Heart right ventricle (tissue), 16 donors: ENCODE data around the gene IFT172. TPM values are rescaled to one million over a fixed set of nuclear protein-coding genes. Genes with fewer than 3 reads are reported as not detected.
A peak's percentile ranks its signal among the peaks of the same experiment; 100 is the strongest.
"Not testable (repeated sequence)": the region's sequence is repeated elsewhere in the genome, so short reads cannot be mapped to it uniquely, and the experiment has no call there.

Experiments
- ATAC-seq, 8 donors: fragments of 200-7000 bp; cut with Tn5 transposase; one replicate each; pipeline ENCODE4 v1.9.1; 2020; ENCODE audit warnings: mild to moderate bottlenecking in 8 of 8, moderate library complexity in 8 of 8, moderate number of reproducible peaks in 1 of 8
- DNase-seq, 2 donors: peaks; one replicate each; pipeline ENCODE4 v3.0.0-alpha.2; 2020
- H3K27ac ChIP-seq, 10 donors: fragments of 200-600 bp; sonication (generic) in 2 of 10; one replicate each; pipeline versions ENCODE4 v1.5.0 to v1.8.0; 2020 to 2022; ENCODE audit warnings: mild to moderate bottlenecking in 3 of 10
- H3K27me3 ChIP-seq, 7 donors: fragments of 200-600 bp; one replicate each; pipeline ENCODE4 v1.8.0; 2021 to 2022; ENCODE audit warnings: mild to moderate bottlenecking in 2 of 7
- H3K36me3 ChIP-seq, 9 donors: fragments of 200-600 bp; sonication (generic) in 1 of 9; one replicate each; pipeline versions ENCODE4 v1.5.0 to v1.8.0; 2020 to 2022; ENCODE audit warnings: mild to moderate bottlenecking in 2 of 9
- H3K4me1 ChIP-seq, 9 donors: fragments of 200-600 bp; sonication (generic) in 1 of 9; one replicate each; pipeline versions ENCODE4 v1.5.0 to v1.8.0; 2020 to 2022; ENCODE audit warnings: mild to moderate bottlenecking in 4 of 9
- H3K4me3 ChIP-seq, 10 donors: fragments of 200-600 bp; sonication (generic) in 2 of 10; one replicate each; pipeline versions ENCODE4 v1.5.0 to v1.8.0; 2020 to 2022; ENCODE audit warnings: mild to moderate bottlenecking in 7 of 10, moderate library complexity in 2 of 10
- H3K9me3 ChIP-seq, 11 donors: fragments of 200-600 bp in 10 of 11; sonication (generic) in 2 of 11; one replicate each; pipeline versions ENCODE4 v1.5.0 to v1.8.0; 2013 to 2022; ENCODE audit warnings: mild to moderate bottlenecking in 2 of 11, control low read depth in 1 of 11, moderate library complexity in 1 of 11
- WGBS, 2 donors: extraction: QIAGEN DNeasy Blood & Tissue Kit; methylation state at CpG; one replicate each; pipeline ENCODE4 v1.1.7; 2013; ENCODE audit warnings: inconsistent platforms in 1 of 2; 5-methylcytosine and 5-hydroxymethylcytosine counted together
- intact Hi-C, 10 donors: fragments of 100-400 bp; cut with DNase I; formaldehyde crosslinking; loops; one replicate each; pipeline versions ENCODE4 v1.11.1 to v1.14.2; 2022
- polyA plus RNA-seq, 2 donors: library from polyadenylated mRNA; stranded (reverse); fragments of 200-250 nt; gene quantifications; one replicate each; pipeline ENCODE4 v1.2.3, GENCODE V29; 2013
- total RNA-seq, 10 donors: library from RNA; stranded (reverse); fragmentation: NEBNext Ultra II Directional in 3 of 10; extraction: Animal tissue kit (Norgen Biotek cat#: 25700) in 3 of 10; gene quantifications; one replicate each; pipeline versions ENCODE4 v1.2.1 to v1.2.4, GENCODE V29; 2021 to 2023
- TF ChIP-seq, protein P1 (sequence below), 9 donors: fragments of 200-600 bp; sonication (generic) in 2 of 9; IDR thresholded peaks; one replicate each; pipeline versions ENCODE4 v1.5.0 to v1.8.0; 2021 to 2022; ENCODE audit warnings: antibody characterized with exemption in 9 of 9, mild to moderate bottlenecking in 5 of 9, moderate library complexity in 1 of 9
- donor health status: Arrhythmogenic right ventricular cardiomyopathy.
- donor health status: ischemic (EF 13 %, LVEDD 7.1; RV severe dilation, severe dysfunction).
- donor health status: healthy with polysubstance abuse.
- donor health status: DM: no; HTN: yes; CAD: no.
- donor health status: DM: no; HTN: no; CAD: no.
- donor health status: ischemic (EF 25% LVEDD 6.9; RV normal size, moderate dysfunction).
- donor health status: ischemic (EF 25% LVEDD 5.7; RV mildly dilated, moderate dysfunction).
- donor health status: healthy.
- donor health status: DM: yes; HTN: yes; CAD: no.
- donor health status: Ischemic cardiomyopathy.
- donor health status: ischemic (EF 35%, LVEDD 5.7; RV mildly dilated, moderate dysfunction).
- donor health status: nonischemic (EF 11% LVEDD 7.7; RV severe dilation, severe dysfunction).
- donor health status: DM: yes; HTN: yes; CAD: no.
- donor health status: PGD.
- donor health status: ischemic (EF 29% LVEDD 5.4; RV normal size, mild dysfunction).
- donor health status: nonischemic (EF 23%, LVEDD 6.1; RV moderate dilation, normal function).

The IFT172 gene
- total and polyA plus RNA-seq, 12 donors, result 11.1 to 65.7 (median 16.1) TPM

DNA sequence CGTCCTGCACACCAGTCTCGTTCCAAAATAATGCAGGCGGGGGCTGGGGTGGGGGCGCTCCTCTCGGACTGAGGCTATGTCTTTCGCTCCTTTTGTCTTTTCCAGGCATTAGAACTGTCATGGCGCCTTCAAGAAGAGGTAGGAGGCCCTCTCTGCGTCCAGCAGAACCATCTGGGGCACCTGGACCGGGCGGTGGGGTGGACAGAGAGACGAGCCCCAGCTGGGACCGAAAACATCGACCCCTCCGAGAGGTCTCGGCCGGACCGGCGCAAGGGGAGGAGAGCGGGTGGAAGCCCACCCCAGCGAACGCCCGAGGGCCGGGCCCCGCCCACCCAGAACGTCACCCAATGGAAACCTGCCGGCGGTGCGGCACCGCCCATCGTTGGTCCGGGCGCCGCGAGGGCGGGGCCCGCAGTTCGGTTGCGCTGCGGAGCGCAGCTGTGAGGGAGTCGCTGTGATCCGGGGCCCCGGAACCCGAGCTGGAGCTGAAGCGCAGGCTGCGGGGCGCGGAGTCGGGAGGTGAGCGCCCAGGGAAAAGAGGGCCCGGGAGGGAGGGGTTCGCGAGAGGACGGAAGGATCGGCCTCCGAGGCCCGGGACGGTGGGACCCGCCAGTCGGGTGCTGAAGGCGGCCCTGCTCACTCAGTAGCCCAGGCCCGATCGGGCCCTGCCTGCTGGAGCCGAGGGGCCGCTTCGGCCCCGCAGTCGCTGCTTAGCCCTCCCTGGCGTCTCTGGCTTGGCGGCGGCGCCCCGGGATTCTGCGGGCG lies 61.1 kb downstream of the IFT172 start, which contains the start of gene NRBP1:
Gene NRBP1, plus strand, starts transcription at position 419 of the 765 bp plus-strand sequence. CDS start 4,643 bp downstream, outside the sequence.
- Histone ChIP-seq H3K27ac (peak within 1 kb of the TSS; percentile 93 to 100 (median 99)), H3K4me3 (peak within 1 kb of the TSS; percentile 74 to 100 (median 99)), H3K4me1 (peaks cover 10 to 48% (median 36%) of the 10 kb centered on the region in 9 donors), H3K27me3 (no peaks in the 10 kb centered on the region), H3K9me3 (no peaks in the 10 kb centered on the region), H3K36me3 (peaks cover 0 to 13% (median 2%) of the 10 kb centered on the region in 9 donors)
- DNase-seq, result peak; percentile 93 to 96
- intact Hi-C loops, result loop anchor here in 5 of 10 donors (1.0 to 10.0 kb wide), 6 partner anchors 19 to 156 kb away; partner anchors contain the start of genes PPM1G (in 4 of the 5), EIF2B4 (in 1 of the 5), IFT172 (in 1 of the 5) and SNX17 (in 1 of the 5)
- WGBS, 2 donors, result 0 to 1% methylated on average over 66 to 75 of the region's 75 CpGs
- TF ChIP-seq, protein P1, sequence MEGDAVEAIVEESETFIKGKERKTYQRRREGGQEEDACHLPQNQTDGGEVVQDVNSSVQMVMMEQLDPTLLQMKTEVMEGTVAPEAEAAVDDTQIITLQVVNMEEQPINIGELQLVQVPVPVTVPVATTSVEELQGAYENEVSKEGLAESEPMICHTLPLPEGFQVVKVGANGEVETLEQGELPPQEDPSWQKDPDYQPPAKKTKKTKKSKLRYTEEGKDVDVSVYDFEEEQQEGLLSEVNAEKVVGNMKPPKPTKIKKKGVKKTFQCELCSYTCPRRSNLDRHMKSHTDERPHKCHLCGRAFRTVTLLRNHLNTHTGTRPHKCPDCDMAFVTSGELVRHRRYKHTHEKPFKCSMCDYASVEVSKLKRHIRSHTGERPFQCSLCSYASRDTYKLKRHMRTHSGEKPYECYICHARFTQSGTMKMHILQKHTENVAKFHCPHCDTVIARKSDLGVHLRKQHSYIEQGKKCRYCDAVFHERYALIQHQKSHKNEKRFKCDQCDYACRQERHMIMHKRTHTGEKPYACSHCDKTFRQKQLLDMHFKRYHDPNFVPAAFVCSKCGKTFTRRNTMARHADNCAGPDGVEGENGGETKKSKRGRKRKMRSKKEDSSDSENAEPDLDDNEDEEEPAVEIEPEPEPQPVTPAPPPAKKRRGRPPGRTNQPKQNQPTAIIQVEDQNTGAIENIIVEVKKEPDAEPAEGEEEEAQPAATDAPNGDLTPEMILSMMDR (IDR thresholded peaks at IDR 0.05), result no peak
- peak; percentile 96 to 98 (median 98) for ATAC-seq

GRCh38 chr2:27427863-27428212 lies 61.7 kb downstream of the IFT172 start:
- Histone ChIP-seq H3K4me3 (peak overlapping the region; percentile 74 to 100 (median 99)), H3K27me3 (no peaks in the 10 kb centered on the region), H3K27ac (peak overlapping the region; percentile 93 to 100 (median 99)), H3K36me3 (peaks cover 0 to 7% (median 0%) of the 10 kb centered on the region in 9 donors), H3K9me3 (no peaks in the 10 kb centered on the region), H3K4me1 (peaks cover 10 to 44% (median 36%) of the 10 kb centered on the region in 9 donors)
- DNase-seq, result no peak
- intact Hi-C loops, result loop anchor here in 5 of 10 donors (1.0 to 10.0 kb wide), 6 partner anchors 19 to 157 kb away; partner anchors contain the start of genes PPM1G (in 4 of the 5), EIF2B4 (in 1 of the 5), IFT172 (in 1 of the 5) and SNX17 (in 1 of the 5)
- 17 to 18% methylated on average over 7 of the region's 7 CpGs for WGBS, 2 donors
- TF ChIP-seq, protein P1 (IDR thresholded peaks at IDR 0.05), result no peak
- ATAC-seq, result no peak

GRCh38 chr2:27425039-27425438 lies 64.5 kb downstream of the IFT172 start:
- 94% methylated on average over 10 of the region's 10 CpGs for WGBS, 2 donors
- H3K4me1 ChIP-seq, result peaks cover 4 to 16% (median 13%) of the 10 kb centered on the region in 9 donors

GRCh38 chr2:27422958-27423357 lies 66.6 kb downstream of the IFT172 start:
- ATAC-seq (no peak), DNase-seq (no peak)
- 98 to 99% methylated on average over 3 of the region's 3 CpGs for WGBS, 2 donors
- no peaks in the 10 kb centered on the region for H3K27me3 ChIP-seq
- no peak overlapping the region for H3K4me3 ChIP-seq
- H3K4me1 ChIP-seq, result peaks cover 0 to 7% (median 5%) of the 10 kb centered on the region in 9 donors
- no peaks in the 10 kb centered on the region for H3K36me3 ChIP-seq
- H3K27ac ChIP-seq, result no peak overlapping the region
- TF ChIP-seq, protein P1 (IDR thresholded peaks at IDR 0.05), result no peak
- no peaks in the 10 kb centered on the region for H3K9me3 ChIP-seq
- intact Hi-C loops, result loop anchor here in 1 of 10 donors (10.0 kb wide), 1 partner anchor 162 kb away; the partner anchor contains the start of gene ZNF512

More at GRCh38 chr2:27425039-27425438, 64.5 kb downstream of the IFT172 start:
- H3K27me3 ChIP-seq, H3K9me3 ChIP-seq, H3K4me3 ChIP-seq, H3K36me3 ChIP-seq, H3K27ac ChIP-seq, DNase-seq, ATAC-seq: not testable (repeated sequence)
- intact Hi-C loops, result loop anchor here in 3 of 10 donors (5.0 to 10.0 kb wide), 3 partner anchors 53 to 160 kb away; partner anchors contain the start of genes EIF2B4 (in 1 of the 3), IFT172 (in 1 of the 3), SNX17 (in 1 of the 3) and ZNF512 (in 1 of the 3)
